T-helper 2 cell treated with Interferon-gamma antibody and Interleukin-4, amounts not matched to agents 5 μg/mL and 100 μg/mL, for 36 hours (primary cell): ENCODE results near the gene NCR2.
A peak's percentile ranks its signal among the peaks of the same experiment; 100 is the strongest.

Experiments
- DNase-seq: peaks from one replicate; pipeline ENCODE4 v3.0.0; 2021; ENCODE audit warnings: low spot score
- H3K27ac Mint-ChIP-seq: one replicate; pipeline ENCODE4 v1.8.0; 2021; ENCODE audit warnings: mild to moderate bottlenecking, mixed read lengths
- H3K27me3 Mint-ChIP-seq: one replicate; pipeline ENCODE4 v1.8.0; 2021; ENCODE audit warnings: low read depth, mixed read lengths
- H3K36me3 Mint-ChIP-seq: one replicate; pipeline ENCODE4 v1.8.0; 2021; ENCODE audit warnings: low read depth, mixed read lengths
- H3K4me1 Mint-ChIP-seq: one replicate; pipeline ENCODE4 v1.8.0; 2021; ENCODE audit warnings: low read depth, mixed read lengths
- H3K4me3 Mint-ChIP-seq: one replicate; pipeline ENCODE4 v1.8.0; 2022; ENCODE audit warnings: mild to moderate bottlenecking, moderate library complexity, mixed read lengths
- H3K9me3 Mint-ChIP-seq: one replicate; pipeline ENCODE4 v1.8.0; 2021; ENCODE audit warnings: mixed read lengths

The NCR2 gene

DNA sequence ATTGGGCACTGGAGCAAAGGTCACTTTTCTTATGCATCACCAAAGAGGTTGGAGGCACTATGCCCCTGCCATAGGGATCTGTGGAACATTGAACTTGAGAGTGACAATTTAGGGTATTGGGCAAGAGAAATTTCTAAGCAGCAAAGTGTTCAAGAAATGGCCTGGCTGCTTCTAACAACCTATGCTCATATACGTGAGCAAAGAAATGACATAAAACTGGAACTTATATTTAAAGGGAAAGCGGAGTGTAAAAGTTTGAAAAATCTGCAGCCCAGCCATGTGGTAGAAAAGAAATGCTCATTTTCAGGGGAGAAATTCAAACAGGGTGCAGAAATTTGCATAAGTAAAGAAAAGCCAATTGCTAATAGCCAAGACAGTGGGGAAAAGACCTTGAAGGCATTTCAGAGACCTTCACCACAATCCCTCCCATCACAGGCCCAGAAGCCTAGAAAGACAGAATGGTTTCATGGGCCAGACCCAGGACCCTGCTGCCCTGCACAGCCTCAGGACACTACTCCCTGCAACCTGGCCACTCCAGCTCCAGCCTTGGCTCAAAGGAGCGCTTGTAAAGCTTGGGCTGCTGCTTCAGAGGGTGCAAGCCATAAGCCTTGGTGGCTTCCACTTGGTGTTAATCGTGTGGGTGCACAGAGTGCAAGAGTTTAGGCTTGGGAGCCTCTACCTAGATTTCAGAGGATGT, 24.4 kb downstream of the NCR2 start:
- Mint-ChIP-seq H3K36me3 (no peaks in the 10 kb centered on the region), H3K27me3 (peaks cover 36% of the 10 kb centered on the region), H3K9me3 (peaks cover 35% of the 10 kb centered on the region), H3K27ac (no peak overlapping the region), H3K4me1 (no peaks in the 10 kb centered on the region), H3K4me3 (no peak overlapping the region)
- no peak for DNase-seq

DNA sequence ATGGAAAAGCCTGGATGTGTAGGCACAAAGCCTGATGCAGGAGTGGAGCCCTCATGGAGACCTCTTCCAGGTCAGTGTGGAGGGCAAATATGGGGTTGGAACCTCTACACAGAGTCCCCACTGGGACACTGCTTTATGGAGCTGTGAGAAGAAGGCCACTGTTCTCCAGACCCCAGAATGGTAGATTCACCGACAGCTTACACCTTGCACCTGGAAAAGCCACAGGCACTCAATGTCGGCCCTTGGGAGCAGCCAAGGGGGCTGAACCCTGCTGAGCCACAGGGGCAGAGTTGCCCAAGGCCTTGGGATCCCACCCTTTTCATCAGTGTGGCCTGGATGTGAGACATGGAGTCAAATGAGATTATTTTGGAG, 24.9 kb downstream of the NCR2 start:
- Mint-ChIP-seq H3K4me1 (no peaks in the 10 kb centered on the region), H3K27me3 (peaks cover 38% of the 10 kb centered on the region), H3K4me3 (no peak overlapping the region), H3K9me3 (peaks cover 35% of the 10 kb centered on the region), H3K36me3 (no peaks in the 10 kb centered on the region), H3K27ac (no peak overlapping the region)
- no peak for DNase-seq

DNA sequence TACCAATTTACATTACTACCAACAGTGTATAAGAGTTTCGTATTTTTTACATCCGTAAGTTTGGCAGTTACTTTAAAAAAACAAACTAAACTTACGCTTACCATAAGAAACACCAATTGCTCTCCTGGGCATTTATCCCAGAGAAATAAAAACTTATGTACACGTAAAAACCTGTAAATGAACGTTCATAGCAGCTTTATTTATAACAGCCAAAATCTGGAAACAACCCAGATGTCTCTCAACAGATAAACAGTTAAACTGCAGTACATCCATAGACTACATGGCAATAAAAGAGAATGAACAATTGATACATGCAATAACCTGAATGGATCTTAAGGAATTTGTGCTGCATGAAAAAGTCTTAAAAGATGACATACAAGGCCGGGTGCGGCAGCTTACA, 30.7 kb downstream of the NCR2 start:
- Mint-ChIP-seq H3K27me3 (peaks cover 59% of the 10 kb centered on the region), H3K4me1 (peaks cover 2% of the 10 kb centered on the region), H3K27ac (no peak overlapping the region), H3K4me3 (no peak overlapping the region), H3K9me3 (peaks cover 11% of the 10 kb centered on the region), H3K36me3 (no peaks in the 10 kb centered on the region)
- DNase-seq = no peak

DNA sequence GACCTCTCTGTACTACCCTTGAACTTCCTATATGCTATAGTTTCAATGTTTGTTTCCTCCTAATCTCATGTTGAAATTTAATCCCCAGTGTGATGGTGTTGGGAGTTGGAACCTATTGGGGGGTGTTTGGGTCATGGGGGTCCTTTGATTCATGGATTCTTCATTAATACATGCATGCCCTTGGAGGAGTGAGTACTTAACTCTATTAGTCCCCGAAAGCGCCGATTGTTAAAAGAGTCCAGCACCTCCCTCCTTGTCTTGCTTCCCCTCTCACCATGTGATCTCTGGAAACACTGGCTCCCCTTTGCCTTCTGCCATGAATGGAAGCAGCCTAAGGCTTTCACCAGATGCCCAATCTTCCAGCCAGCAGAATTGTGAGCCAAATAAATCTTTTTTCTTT, 31.7 kb downstream of the NCR2 start:
- H3K9me3 Mint-ChIP-seq = peaks cover 2% of the 10 kb centered on the region
- H3K4me3 Mint-ChIP-seq = no peak overlapping the region
- DNase-seq = no peak
- H3K4me1 Mint-ChIP-seq = peaks cover 8% of the 10 kb centered on the region
- no peaks in the 10 kb centered on the region for H3K36me3 Mint-ChIP-seq
- H3K27ac Mint-ChIP-seq = no peak overlapping the region
- H3K27me3 Mint-ChIP-seq = peaks cover 65% of the 10 kb centered on the region

DNA sequence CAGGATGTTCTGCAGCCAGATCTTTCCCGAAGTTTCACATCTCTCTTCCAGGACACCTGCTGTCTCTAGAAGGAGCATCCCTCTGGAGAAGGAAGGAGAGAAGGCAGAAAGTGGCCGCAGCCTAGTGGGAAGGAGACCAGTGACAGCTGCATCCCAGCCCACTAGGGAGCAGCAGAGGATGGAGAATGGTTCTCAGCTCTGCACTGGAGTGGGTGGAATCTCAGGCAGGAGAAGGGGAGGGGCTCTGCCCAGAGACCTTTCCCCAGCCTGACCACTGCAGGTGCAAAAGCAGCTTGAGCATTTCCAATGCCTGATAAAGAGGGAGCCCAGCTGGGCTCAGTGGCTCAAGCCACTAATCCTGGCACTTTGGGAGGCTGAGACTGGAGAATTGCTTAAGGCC, 32.3 kb downstream of the NCR2 start:
- DNase-seq = no peak
- H3K36me3 Mint-ChIP-seq = no peaks in the 10 kb centered on the region
- no peak overlapping the region for H3K4me3 Mint-ChIP-seq

DNA sequence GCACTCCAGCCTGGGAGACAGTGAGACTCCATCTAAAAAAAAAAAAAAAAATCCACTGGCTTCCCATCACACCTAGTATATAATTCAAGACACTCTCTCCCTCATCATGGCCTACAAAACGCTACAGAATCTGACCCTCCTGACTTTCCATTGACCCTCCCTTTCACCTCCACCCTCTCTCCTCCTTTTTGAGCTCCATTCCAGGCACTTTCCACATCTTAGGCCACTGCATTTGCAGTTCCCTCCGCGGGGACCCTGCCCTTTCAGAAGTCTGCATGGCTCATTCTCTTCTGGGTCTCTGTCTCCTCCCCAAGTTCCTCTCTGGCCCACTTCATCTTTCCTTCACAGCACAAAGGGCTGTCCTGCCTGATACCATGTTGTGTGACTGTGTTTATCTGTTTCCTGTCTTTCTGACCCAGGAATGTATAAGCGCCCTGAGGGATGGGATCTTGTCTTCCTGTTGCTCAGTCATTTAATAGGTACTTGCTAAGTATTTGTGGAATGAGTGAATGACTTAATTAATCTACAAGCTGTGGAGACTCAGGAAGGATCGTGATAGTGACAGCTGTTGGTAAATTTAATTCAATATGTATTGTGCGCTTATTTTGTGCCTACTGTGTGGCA, 35.2 kb downstream of the NCR2 start:
- peaks cover 78% of the 10 kb centered on the region for H3K27me3 Mint-ChIP-seq
- no peak overlapping the region for H3K4me3 Mint-ChIP-seq
- no peak for DNase-seq
- H3K27ac Mint-ChIP-seq = no peak overlapping the region
- no peaks in the 10 kb centered on the region for H3K36me3 Mint-ChIP-seq
- H3K4me1 Mint-ChIP-seq = peaks cover 13% of the 10 kb centered on the region
- H3K9me3 Mint-ChIP-seq = no peaks in the 10 kb centered on the region

More for the DNA sequence above, 32.3 kb downstream of the NCR2 start:
- no peak overlapping the region for H3K27ac Mint-ChIP-seq
- H3K4me1 Mint-ChIP-seq = peaks cover 13% of the 10 kb centered on the region
- H3K27me3 Mint-ChIP-seq = peaks cover 70% of the 10 kb centered on the region
- no peaks in the 10 kb centered on the region for H3K9me3 Mint-ChIP-seq

DNA sequence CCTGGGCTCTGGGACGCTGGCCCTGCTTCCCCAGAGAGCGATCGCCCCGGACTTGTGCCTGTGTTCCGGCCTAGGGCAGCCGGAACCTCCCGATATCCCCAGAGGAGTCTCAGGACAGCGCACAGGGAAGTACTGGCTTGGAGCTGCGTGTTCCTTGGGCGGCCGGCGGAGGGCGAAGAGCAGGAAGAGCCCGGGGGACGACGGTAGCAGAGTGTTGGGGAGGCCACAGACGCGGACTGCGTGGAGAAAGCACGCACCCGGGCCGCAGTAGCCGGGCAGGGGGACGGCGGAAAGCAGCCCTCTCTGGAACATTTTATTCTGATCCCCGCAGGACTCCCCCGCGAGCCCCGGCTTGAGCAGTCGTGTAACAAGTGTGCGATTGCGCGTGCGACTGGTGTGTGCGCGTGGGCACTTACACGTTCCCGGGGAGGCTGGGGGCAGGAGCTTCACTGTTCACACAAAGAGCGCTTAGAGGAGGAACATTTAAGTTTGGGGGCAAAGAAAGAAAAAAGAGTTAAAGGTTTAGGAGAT, 36.1 kb downstream of the NCR2 start:
- no peak overlapping the region for H3K27ac Mint-ChIP-seq
- DNase-seq = no peak
- H3K4me3 Mint-ChIP-seq = peak overlapping the region; percentile 68
- no peaks in the 10 kb centered on the region for H3K9me3 Mint-ChIP-seq
- H3K4me1 Mint-ChIP-seq = peaks cover 13% of the 10 kb centered on the region
- no peaks in the 10 kb centered on the region for H3K36me3 Mint-ChIP-seq
- peaks cover 80% of the 10 kb centered on the region for H3K27me3 Mint-ChIP-seq

DNA sequence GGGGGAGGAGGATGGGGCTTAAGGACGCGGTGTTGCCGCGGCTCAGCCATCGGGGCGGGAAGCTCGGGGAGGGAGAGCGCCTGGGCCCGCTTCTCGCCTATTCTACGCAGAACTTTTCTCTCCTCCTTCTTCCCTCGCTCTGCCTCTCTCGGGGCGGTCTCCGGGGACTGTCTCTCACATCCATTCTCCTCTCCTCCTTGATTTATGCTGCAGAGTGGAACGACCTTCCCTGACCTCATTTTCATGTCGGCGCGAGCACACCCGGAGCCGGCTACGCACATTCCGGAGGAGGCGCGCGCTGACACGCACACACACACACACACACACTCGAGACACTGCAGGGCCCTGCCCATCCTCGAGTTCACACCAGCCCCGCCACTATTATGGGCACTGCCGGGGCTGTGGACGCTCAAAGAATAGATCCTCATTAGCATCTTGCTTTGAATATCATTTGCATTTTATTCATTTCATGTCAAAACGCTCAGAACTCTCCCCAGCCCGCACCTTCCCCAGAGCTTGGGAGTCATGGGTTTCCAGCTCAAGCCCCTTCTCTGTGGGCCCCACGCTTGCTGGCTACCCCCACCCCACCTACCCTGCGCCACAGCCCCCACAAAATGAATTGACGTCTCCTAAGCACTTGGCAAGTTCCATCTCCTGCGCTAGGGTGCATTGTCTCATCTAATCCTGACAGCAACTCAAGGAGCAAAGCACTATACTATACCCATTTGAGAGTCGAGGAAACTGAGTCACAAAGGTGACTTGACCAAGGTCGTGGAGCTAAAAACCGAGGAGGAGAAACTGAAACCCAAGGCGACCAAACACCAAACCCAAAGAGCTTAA, 36.8 kb downstream of the NCR2 start:
- no peaks in the 10 kb centered on the region for H3K36me3 Mint-ChIP-seq
- H3K4me1 Mint-ChIP-seq = peaks cover 13% of the 10 kb centered on the region
- no peak for DNase-seq
- peaks cover 82% of the 10 kb centered on the region for H3K27me3 Mint-ChIP-seq
- H3K27ac Mint-ChIP-seq = no peak overlapping the region
- H3K9me3 Mint-ChIP-seq = no peaks in the 10 kb centered on the region
- peak overlapping the region; percentile 68 for H3K4me3 Mint-ChIP-seq

DNA sequence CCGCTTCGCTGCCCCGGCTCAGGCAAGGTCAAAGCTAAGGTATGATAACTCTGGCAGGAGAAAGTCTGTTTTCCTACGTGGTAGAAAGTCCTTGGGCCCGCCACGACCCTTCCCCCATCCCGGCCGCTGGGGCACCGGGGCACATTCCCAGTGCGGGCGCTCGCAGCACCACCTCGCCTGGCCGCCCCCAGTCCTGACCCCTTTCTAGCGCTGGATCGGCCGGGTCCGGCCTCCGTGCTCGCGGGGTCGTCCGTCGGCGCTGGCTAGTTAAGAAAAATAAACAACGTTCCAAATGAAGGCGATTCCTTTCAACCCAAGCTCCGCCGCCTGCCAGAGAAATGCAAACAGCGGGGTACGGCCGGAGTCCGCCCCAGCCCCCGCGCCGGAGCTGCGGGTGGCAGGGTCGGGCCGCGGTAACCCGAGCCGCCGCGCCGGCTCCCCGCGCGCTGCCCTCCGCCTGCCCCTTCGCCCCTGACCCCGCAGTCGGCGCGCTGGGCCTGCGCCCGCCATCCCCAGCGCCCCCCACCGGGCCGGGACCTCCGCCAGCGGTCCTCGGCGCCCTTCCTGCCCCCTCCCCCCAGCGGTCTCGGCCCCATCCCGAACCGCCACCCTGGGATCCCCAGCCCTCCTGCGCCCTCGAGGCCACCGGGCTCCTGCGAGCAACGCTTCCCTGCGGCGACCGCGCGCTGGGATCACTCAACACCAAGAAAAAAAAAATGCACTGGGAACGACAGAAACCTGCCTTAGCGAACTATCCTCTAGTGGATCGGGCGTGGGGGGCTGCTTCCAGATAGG, 37.6 kb downstream of the NCR2 start:
- peak overlapping the region; percentile 68 for H3K4me3 Mint-ChIP-seq
- peaks cover 13% of the 10 kb centered on the region for H3K4me1 Mint-ChIP-seq
- H3K27ac Mint-ChIP-seq = no peak overlapping the region
- peaks cover 83% of the 10 kb centered on the region for H3K27me3 Mint-ChIP-seq
- no peaks in the 10 kb centered on the region for H3K36me3 Mint-ChIP-seq
- H3K9me3 Mint-ChIP-seq = no peaks in the 10 kb centered on the region
- no peak for DNase-seq

DNA sequence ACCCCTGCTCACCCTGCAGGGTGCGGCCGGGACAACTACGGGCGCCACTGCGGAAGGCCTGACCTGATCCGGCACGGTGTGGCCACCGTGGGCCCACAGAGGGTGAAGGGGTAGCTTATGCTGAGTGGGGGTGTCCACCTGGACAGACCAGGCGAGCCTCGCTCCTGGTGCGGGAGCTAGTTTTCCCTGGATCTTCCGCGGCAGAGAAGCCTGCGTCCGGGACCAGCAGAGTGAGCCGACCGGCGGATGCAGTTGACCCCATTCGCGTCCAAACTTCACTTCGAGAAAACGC, 38.2 kb downstream of the NCR2 start:
- H3K9me3 Mint-ChIP-seq = no peaks in the 10 kb centered on the region
- H3K27me3 Mint-ChIP-seq = peaks cover 88% of the 10 kb centered on the region
- H3K4me3 Mint-ChIP-seq = no peak overlapping the region
- H3K36me3 Mint-ChIP-seq = no peaks in the 10 kb centered on the region
- H3K27ac Mint-ChIP-seq = no peak overlapping the region
- peaks cover 13% of the 10 kb centered on the region for H3K4me1 Mint-ChIP-seq
- DNase-seq = no peak

DNA sequence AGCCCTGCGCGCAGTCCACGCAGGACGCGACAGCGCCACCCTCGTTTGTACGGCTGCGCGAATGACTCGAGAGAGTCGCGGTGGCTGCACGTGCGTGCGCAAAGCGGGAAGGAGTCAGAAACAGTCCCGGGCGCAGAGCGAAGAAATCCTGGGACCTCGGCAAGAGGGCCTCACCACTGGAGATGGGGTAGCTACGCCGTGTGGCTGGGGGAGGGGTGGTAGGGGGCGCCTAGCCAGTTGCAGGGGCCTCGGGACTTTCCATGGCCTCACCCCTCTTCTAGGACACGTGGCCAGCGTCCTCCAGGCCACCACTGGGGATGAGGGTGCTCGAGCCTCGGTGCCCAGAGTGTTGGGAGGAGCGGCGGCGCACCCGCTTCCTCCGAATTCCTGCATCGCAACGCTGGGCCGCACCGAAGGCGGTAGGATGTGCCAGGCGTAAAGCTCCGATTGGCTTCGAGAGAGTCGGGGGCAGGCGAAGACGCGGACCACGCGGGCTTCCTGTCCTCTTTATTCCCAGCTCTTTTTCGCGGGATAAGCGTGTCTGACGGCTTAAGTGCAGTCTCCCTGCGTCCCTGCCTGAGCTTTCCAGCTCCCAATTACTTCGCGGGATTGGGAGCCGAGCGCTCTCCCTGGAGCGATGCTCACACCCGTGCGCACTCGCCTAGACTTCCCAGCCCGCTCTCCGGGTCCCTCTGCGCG, 38.7 kb downstream of the NCR2 start:
- H3K9me3 Mint-ChIP-seq = no peaks in the 10 kb centered on the region
- no peak overlapping the region for H3K4me3 Mint-ChIP-seq
- no peak for DNase-seq
- no peak overlapping the region for H3K27ac Mint-ChIP-seq
- H3K27me3 Mint-ChIP-seq = peaks cover 88% of the 10 kb centered on the region
- H3K4me1 Mint-ChIP-seq = peaks cover 11% of the 10 kb centered on the region
- no peaks in the 10 kb centered on the region for H3K36me3 Mint-ChIP-seq

DNA sequence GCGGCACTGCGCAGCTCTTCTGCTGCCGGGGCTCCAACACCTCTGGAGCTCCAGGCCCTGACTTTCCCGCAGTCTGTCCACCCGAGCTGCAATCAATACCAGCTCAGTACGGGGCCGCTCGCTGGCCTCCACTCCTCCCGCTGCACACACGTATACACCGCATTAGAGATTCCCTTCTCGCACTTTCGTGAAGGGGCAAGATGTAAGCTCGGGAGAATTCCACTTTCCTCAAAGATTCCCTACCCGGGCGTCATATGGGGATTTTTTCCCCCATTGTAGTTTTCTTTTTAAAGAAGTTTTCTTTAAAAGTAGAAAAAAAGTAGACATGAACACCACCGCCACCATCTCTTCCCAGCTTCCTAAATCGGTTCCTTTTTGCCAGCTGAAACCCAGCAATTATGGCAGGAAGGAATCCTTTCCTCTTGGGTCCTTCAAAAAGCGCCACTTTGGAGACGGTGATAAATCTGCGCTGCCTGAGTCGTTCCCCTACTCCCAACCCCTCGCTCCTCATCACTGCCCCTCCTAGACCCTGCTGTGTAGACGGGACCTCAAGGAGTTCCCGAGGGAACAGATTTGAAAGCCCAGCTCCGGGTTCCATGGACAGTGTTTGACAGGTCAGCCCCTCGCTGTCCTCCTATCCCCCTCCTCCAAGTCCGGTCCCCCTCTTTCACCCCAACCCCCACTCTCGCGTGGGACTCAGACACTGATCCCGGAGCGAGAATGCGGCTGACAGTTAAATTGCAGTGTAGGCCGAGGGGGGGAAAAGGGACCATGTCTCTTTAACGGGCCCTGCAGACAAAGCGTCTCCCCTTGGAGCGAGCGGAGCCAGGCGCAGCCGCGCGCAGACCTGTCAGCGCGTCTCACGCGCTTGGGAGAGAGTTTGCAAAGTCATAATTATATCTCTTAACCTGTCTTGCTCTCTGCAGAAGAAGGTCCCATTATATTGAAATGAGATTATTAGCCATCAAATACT, 39.5 kb downstream of the NCR2 start:
- no peaks in the 10 kb centered on the region for H3K9me3 Mint-ChIP-seq
- no peaks in the 10 kb centered on the region for H3K36me3 Mint-ChIP-seq
- H3K4me1 Mint-ChIP-seq = peaks cover 11% of the 10 kb centered on the region
- no peak for DNase-seq
- H3K27me3 Mint-ChIP-seq = peaks cover 91% of the 10 kb centered on the region
- no peak overlapping the region for H3K4me3 Mint-ChIP-seq
- no peak overlapping the region for H3K27ac Mint-ChIP-seq
